GM13976 (cell line): ENCODE measurements around the gene PKMYT1.

Source experiments
- DNase-seq: peaks from one replicate; pipeline ENCODE4 v3.0.0; 2012; ENCODE audit warnings: low spot score
- CTCF ChIP-seq: IDR thresholded peaks from 2 replicates; pipeline ENCODE4 v1.5.1; 2012; ENCODE audit warnings: borderline replicate concordance, mild to moderate bottlenecking; ENCODE audit not compliant: insufficient read depth; ENCODE audit errors: extremely low read depth, missing control alignments, control extremely low read depth
- in situ Hi-C: fragments of 300-500 bp; cut with MboI; formaldehyde crosslinking; loops from one replicate; pipeline ENCODE4 v1.12.0; 2022; ENCODE audit warnings: low sequenced_read_pairs, mixed read lengths, inconsistent platforms; ENCODE audit not compliant: unreplicated experiment

The PKMYT1 gene

DNA sequence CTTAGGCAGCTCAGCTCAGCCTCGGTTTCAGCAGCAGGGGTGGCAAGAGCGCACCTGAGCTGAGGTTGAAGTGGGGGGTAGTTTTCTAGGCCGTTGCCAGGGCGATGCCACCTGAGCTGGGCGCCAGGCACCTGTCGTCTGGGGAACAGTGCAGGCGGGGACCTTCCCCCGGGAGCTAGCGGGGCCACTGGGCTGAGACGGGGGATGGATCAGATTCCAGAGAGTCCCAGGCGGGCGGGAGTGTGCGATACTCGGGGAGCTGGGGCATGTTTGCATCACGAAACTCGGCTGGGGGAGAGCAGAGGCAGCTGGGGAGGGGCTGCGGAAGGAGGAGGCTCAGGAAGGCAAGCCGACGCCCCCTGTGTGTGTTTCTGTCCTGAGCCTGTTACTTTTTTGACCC lies 32.0 kb upstream of the PKMYT1 start:
- DNase-seq = no peak
- in situ Hi-C loops = no loop called here
- no peak for TF ChIP-seq CTCF

- TF ChIP-seq CTCF = no peak
- DNase-seq = no peak
- in situ Hi-C loops = no loop called here
Measured at GRCh38 chr16:3010510-3010909, 30.3 kb upstream of the PKMYT1 start.

DNA sequence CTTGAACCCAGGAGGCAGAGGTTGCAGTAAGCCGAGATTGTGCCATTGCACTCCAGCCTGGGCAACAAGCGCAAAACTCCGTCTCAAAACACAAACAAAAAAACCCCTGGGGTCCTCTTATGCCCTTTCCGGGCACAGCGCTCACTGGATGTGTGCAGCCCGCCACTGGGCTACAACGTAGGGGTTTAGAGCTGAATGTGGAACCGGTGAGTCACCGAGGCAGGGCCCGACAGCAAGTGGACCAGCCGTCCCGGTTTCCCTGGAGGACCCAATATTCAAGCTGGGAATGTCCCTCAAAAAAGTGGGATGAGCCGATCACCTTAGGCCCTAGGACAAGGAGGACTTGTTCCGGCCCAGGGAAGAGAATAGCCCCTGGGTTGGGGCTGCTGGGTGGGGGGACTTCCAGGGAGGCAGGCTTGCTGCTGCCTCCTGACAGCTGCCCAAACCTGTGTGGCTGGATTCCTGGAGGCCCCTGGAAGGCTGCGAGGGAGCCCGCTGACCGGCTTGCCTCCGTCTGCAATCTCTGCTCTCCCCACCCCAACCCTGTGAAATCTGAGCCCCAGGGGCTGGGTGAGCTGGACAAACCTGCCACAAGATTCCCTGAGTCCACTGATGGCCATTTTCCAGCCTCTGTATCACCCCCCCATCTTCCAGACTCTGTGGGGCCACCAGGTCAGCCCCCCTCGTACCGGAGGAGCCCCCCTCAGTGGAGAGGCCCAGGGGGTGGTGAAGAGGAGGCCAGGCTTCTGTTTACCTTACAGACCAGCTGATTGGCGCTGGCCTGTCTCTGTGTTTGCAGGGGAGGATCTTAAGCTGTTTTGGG lies 29.5 kb upstream of the PKMYT1 start:
- TF ChIP-seq CTCF = no peak
- no peak for DNase-seq
- in situ Hi-C loops = no loop called here

GRCh38 chr16:3008690-3009037 lies 28.4 kb upstream of the PKMYT1 start:
- in situ Hi-C loops = no loop called here
- DNase-seq = no peak

GRCh38 chr16:3007957-3008689 lies 27.9 kb upstream of the PKMYT1 start:
- no peak for DNase-seq

More at GRCh38 chr16:3008690-3009037, 28.4 kb upstream of the PKMYT1 start:
- TF ChIP-seq CTCF = no peak

More at GRCh38 chr16:3007957-3008689, 27.9 kb upstream of the PKMYT1 start:
- no peak for TF ChIP-seq CTCF
- in situ Hi-C loops = no loop called here
